Measurements from ENCODE around the gene SRSF12. TPM values are rescaled to one million over a fixed set of nuclear protein-coding genes. Genes with fewer than 3 reads are reported as not detected.
A peak's percentile ranks its signal among the peaks of the same experiment; 100 is the strongest.

Gene SRSF12
- 1 to 10 TPM in 1 of 5 donors, not detected in 4; 6.8 TPM for total RNA-seq
- under 1 TPM in 2 of 3 donors, not detected in 1; 0.38 to 0.44 TPM for polyA plus RNA-seq
- long read RNA-seq, donor 1 = 0 reads
- long read RNA-seq, donor 2 = 0 reads
- long read RNA-seq, donor 3 = 0 reads
- long read RNA-seq, donor 4 = 0 reads
- long read RNA-seq, donor 5 = 0 reads
- long read RNA-seq, donor 6 = 0 reads
- long read RNA-seq, donor 7, partial matches to known transcripts = 0 of 6 reads
- long read RNA-seq, donor 7, other reads (novel, unspliced or antisense) = 6 of 6 reads
- long read RNA-seq, donor 8 = 0 reads
- long read RNA-seq, donor 9 = 0 reads
- long read RNA-seq, donor 10 = 0 reads

- no peaks in the 10 kb centered on the region for H3K27me3 ChIP-seq
- H3K27ac ChIP-seq = peak within 1 kb of the TSS in 4 of 5 donors; percentile 3 to 80 (median 46)
- peak; percentile 48 to 82 for DNase-seq
- H3K4me3 ChIP-seq = peak within 1 kb of the TSS; percentile 53 to 90 (median 76)
- H3K4me1 ChIP-seq = peaks cover 0 to 26% (median 18%) of the 10 kb centered on the region in 4 donors
- TF ChIP-seq POLR2A (IDR thresholded peaks at IDR 0.05) (no peak), POLR2AphosphoS5 (IDR thresholded peaks at IDR 0.05) (no peak), EP300 (IDR thresholded peaks at IDR 0.05) (no peak)
- TF ChIP-seq, protein P1, sequence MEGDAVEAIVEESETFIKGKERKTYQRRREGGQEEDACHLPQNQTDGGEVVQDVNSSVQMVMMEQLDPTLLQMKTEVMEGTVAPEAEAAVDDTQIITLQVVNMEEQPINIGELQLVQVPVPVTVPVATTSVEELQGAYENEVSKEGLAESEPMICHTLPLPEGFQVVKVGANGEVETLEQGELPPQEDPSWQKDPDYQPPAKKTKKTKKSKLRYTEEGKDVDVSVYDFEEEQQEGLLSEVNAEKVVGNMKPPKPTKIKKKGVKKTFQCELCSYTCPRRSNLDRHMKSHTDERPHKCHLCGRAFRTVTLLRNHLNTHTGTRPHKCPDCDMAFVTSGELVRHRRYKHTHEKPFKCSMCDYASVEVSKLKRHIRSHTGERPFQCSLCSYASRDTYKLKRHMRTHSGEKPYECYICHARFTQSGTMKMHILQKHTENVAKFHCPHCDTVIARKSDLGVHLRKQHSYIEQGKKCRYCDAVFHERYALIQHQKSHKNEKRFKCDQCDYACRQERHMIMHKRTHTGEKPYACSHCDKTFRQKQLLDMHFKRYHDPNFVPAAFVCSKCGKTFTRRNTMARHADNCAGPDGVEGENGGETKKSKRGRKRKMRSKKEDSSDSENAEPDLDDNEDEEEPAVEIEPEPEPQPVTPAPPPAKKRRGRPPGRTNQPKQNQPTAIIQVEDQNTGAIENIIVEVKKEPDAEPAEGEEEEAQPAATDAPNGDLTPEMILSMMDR (IDR thresholded peaks at IDR 0.05) = no peak
- WGBS, 5 donors = 0 to 2% (median 0%) methylated on average over 34 to 106 of the region's 106 CpGs
- H3K36me3 ChIP-seq = no peaks in the 10 kb centered on the region
- H3K9me3 ChIP-seq = no peaks in the 10 kb centered on the region
- intact Hi-C loops (cut with DNase I; ENCODE audit: low total_unique reads) = loop anchor here (10.0 kb wide), 1 partner anchor 143 kb away; no protein-coding TSS in a partner anchor
Observed at GRCh38 chr6:89117211-89118108, at the start of gene SRSF12. TSS of gene SRSF12 (minus strand) at chr6:89118071. CDS start at chr6:89117887, 184 bp downstream.

- peak in 1 of 2 donors; percentile 35 for DNase-seq
- H3K27me3 ChIP-seq = no peaks in the 10 kb centered on the region
- peaks cover 7 to 70% (median 61%) of the 10 kb centered on the region in 4 donors for H3K36me3 ChIP-seq
- peaks cover 0 to 6% (median 0%) of the 10 kb centered on the region in 4 donors for H3K4me1 ChIP-seq
- no peak overlapping the region for H3K4me3 ChIP-seq
- intact Hi-C loops (cut with DNase I; ENCODE audit: low total_unique reads) = no loop called here
- TF ChIP-seq EP300 (IDR thresholded peaks at IDR 0.05) (peak; percentile 76), POLR2A (IDR thresholded peaks at IDR 0.05) (no peak), POLR2AphosphoS5 (IDR thresholded peaks at IDR 0.05) (peak in 1 of 3 donors; percentile 22)
- TF ChIP-seq, protein P1 (IDR thresholded peaks at IDR 0.05) = no peak
- no peaks in the 10 kb centered on the region for H3K9me3 ChIP-seq
- 48 to 84% (median 71%) methylated on average over 4 of the region's 4 CpGs for WGBS, 5 donors
- H3K27ac ChIP-seq = peak overlapping the region in 4 of 5 donors; percentile 56 to 89 (median 66)
Observed at GRCh38 chr6:89162047-89162371, 44.1 kb upstream of the SRSF12 start.

DNA sequence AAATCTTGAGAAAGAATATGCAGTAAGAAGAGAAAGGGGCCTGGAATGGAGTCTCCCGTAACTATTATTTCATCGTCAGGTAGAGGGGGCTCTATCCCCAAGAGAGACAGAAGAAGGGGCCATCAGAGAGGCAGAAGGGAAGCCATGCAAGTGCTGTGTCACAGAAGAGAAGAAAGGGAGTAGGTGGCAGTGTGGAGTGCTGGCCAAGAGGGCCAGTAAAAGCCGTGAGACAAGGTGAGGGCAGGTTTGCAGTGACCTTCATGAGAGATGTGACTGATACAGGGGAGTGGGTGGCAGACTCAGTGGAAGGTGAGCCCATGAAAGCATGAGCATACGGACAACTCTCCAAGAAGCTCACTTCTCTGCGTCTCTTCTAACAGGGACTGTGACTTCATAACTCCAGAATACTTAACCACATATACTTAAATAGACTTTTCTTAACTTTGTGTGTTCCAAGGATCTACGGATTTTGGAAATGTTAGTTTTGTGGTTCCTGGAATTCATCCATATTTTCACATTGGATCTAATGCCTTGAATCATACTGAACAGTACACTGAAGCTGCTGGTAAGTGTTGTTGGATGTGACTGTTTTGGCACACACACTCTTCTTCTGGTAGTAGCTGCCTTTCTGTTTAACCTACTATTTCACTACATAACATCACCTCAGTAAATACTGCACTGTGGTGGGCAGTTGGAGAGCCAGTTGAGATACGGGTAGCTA, 43.6 kb upstream of the SRSF12 start:
- peaks cover 7 to 70% (median 61%) of the 10 kb centered on the region in 4 donors for H3K36me3 ChIP-seq
- no peak overlapping the region for H3K4me3 ChIP-seq
- intact Hi-C loops (cut with DNase I; ENCODE audit: low total_unique reads) = no loop called here
- TF ChIP-seq POLR2AphosphoS5 (IDR thresholded peaks at IDR 0.05) (peak in 1 of 3 donors; percentile 10), POLR2A (IDR thresholded peaks at IDR 0.05) (no peak), EP300 (IDR thresholded peaks at IDR 0.05) (no peak)
- TF ChIP-seq, protein P1 (IDR thresholded peaks at IDR 0.05) = no peak
- H3K9me3 ChIP-seq = no peaks in the 10 kb centered on the region
- peaks cover 0 to 6% (median 0%) of the 10 kb centered on the region in 4 donors for H3K4me1 ChIP-seq
- H3K27me3 ChIP-seq = no peaks in the 10 kb centered on the region
- DNase-seq = peak in 1 of 2 donors; percentile 19
- 66 to 78% (median 76%) methylated on average over 7 of the region's 7 CpGs for WGBS, 5 donors
- H3K27ac ChIP-seq = peak overlapping the region in 4 of 5 donors; percentile 56 to 89 (median 66)
